Retina (tissue), 1 donor: ENCODE measurements around the gene MFGE8.
A peak's percentile ranks its signal among the peaks of the same experiment; 100 is the strongest.

ENCODE experiments used
- DNase-seq: peaks from one replicate; pipeline ENCODE4 v3.0.0-alpha.2; 2016

Gene MFGE8

DNA sequence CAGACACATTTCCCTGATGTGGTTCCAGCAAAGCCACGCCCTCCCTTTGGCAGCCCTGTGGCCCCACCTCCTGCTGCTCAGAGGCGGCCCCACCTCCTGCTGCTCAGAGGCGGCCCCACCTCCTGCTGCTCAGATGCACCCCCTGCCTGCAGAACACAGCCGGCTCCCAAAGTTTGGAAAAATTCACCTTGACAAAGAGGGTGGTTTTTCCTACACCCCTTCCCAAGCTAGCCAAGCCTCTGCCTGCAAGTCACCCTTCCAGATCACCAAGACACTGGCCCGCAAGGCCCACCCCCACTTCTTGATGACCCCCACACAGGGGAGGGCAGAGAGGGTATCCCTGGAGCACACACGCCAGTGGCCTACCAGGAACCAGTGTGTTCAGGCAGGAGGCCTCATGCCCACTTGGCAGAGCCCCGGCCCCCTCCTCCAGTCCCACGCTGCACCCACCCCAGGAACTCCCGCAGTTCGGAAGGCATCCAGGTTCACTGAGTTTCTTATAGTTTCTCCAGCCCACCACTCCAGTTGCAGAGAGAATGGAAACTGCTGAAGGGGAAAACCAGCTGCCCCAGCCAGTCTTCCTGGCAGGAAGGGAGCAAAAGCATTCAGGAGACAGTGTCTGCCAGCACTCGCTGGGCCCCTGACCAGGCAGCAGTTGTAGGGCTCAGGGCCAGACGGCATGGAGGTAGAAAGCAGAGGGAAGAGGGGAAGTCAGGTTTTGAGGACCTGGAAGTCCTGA lies 15.6 kb downstream of the MFGE8 start:
- peak; percentile 19 for DNase-seq

DNA sequence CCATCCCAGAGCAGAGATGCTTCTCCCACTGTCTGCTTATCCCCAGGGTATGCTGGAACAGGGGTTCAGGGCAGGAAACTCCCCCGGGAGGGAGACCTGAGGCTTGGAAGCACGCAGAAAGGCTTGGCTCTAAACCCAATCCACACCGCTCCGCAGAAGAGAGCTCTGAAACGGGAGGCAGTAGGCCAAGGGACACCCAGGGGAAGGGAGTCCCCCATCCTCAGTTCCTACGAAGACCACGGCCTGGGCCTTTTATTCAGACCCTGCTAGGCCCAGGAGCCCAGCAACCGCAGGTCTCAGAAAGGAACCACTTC lies 16.1 kb downstream of the MFGE8 start:
- no peak for DNase-seq

DNA sequence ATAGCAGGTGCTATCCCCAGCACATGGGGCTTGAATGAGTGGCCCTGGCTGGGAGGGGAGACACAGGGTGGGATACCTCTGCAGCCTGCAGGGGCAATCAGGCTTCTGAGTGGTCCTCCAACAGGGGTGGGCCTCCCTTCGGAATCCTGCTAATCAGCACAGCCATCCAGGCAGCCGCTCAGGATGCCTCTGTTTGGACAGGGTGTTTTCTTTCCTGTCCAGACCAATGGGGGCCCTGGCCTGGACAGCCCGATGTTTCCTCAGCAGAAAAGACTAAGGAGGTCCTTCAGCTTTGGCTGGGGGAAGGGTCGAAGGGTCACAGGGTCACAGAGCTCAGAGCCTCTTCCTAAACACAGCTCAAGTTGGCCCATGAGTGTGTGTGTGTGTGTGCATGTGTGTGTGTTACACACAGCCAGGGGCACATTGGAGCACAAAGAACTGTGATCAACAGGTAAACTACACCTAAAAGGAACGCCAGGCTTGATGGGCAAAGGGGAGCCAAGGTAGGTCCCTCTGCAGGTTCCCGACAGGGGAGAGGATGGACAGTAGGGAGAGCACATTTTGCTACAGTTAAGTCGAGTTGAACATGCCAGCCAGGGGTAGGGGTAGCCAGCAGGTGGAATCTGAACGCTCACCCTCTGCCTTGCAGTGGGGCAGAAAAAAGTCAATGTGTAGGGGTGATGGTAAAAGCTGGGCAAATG lies 16.7 kb downstream of the MFGE8 start:
- DNase-seq = no peak

DNA sequence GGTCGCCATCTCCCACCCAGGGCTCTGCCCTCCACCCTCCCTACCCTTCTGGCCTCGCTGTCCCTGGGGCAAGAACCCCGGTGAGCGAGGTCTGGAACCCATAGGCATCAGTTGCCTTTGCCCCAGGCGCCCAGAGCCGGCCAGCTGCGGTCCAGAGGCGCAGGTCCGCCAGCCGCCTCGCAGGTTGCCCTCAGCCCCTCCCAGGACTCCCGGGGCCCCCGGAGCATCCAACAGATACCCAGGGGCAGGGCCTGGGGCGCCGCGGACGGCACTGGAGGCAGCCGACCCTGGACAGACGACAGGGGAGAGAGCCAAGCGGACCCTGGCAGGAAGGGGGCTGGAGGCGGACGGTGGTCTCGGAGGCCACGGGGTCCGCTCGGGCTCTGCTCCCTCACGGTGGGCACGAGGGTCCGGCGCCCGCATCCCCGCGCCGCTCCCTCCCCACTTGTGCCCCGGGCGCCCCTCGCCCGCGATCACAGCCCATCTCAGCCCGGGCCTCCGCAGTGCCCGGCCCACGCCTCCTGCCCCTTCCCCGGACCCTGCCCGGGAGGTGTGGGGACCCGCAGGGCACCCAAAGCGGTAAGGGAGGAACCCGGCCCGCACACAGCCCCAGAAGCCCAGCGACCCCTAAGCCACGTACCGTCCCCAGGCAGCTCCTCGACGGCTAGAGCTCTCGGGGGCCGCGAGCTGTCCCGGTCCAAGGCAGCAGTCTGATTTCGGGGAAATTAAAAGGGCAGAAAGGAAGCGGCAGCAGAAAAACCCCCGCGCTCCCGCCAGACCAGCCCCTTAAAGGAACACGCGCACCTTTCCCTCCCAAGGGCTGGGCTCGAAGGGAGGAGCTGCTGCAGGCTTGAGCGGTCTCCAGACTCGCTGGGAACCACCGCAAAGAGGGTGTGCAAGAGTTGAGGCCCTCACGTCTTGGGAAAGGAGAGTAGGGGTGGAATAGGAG lies 18.1 kb downstream of the MFGE8 start, which contains the start of gene HAPLN3:
Gene HAPLN3 (minus strand): TSS at position 726 of the 949 bp plus-strand sequence. CDS start 8,246 bp downstream, outside the sequence.
- DNase-seq = peak; percentile 65

DNA sequence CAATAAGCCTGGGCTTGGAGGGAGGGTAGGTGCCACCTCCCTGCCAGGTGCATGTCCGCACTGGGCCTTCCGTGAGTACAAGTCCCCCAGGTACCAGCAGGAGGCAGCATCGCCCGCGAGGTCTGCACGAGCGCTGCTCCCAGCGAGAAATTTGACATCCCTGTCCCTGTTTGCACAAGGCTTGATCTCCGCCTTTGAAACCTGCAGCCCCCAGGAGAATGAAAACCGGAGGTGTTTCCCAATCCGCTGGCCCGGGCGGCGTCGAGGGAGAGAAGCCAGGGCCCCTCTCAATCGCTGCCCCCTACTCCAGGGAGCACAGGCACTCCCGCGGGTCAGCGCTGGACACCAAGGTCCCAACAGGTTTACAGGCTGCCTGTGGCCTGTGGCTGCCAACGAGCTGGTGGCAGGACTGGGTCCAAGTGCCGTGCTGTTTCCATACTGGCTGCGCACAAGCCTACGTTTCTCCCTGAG lies 18.8 kb downstream of the MFGE8 start:
- peak; percentile 69 for DNase-seq

DNA sequence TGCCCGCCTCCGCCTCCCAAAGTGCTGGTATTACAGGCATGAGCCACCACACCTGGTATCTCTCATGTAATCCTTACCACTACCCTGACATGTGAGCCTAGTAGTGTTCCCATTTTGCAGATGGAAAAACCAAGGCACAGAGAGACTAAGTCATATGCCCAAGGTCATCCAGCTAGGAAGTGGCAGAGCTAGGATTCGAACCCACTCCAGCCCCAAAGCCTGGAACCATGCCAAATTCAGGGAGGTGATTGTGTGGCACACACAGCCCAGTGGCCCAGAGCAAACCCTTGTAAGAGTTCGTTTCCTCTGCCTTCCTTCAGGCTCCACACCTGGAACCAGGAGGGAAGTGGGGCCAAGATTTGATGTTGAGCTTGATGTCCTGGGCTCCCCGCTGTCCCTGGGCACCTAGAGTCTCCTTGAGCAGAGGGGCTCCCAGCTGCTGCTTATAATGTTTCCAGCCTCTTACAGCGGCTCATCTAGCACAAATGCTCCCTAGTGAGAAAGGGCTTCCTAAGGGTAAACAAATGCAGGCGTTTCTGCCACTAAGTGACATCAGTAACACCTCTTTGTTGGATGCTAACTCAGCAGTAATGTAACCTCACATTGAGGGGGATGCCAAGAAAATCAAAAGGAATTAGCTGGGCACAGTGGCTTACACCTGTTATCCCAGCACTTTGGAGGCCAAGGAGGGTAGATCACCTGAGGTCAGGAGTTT lies 21.5 kb downstream of the MFGE8 start:
- DNase-seq = no peak

DNA sequence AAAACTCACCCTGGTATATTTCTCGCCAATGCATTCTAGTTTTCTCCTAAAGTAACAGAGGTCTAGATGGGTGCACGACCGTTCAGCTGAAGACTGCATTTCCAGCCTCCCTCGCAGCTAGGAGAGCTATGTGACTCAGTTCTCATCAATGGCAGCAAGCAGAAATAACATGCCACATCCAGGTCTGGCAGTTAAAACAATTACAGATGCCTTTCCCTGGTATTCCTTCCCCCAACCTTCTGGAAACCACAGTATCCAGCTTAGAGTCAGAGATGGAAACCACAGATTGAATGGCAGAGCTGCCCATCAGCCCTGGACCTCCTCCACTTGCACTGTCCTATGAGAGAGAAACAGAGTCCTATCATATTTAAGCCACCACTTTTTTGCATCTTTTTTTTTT lies 22.7 kb downstream of the MFGE8 start:
- no peak for DNase-seq

DNA sequence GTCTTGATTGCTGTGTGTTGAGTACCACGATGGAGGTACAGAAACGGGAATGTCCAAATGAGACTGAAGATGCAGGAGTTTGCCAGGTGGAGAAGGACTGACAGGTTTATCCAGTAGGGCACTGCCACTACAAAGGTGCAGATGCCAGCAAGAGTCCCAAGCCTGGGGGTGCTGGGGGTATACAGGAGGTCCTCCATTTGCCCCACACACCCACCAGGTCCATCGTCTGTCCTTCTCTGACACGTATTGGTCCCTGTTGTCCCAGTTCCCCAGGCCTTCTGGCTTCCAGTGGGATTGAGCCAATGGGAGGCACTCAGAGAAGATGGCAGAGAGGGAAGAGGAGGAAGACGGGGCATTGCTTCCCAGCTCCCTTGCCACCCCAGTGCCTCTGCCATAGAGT lies 24.5 kb downstream of the MFGE8 start:
- DNase-seq = no peak

DNA sequence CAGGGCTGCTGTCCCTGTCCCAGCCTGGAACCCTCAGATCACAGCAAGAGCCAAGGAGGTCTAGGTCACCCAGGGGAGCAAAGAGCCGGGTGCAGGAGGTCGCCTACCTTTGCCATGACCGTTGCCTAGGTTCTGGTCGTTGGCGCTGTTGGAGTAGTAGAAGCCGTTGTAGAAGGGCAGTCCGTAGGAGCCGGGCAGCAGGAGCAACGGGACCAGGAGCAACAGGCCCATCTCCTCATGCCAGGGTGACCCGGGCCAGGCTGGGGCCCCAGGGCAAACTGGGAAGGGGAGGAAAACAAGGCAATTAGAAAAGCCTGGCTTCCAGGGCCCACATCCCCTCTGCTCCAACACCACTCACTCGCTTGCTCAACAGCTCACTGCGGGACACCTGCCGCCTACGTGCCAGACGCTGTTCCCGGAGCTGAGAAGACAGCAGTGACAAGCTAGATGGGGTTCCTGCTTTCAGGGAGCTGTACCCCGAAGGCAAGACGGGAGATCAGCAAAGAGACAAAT lies 26.1 kb downstream of the MFGE8 start:
- no peak for DNase-seq

DNA sequence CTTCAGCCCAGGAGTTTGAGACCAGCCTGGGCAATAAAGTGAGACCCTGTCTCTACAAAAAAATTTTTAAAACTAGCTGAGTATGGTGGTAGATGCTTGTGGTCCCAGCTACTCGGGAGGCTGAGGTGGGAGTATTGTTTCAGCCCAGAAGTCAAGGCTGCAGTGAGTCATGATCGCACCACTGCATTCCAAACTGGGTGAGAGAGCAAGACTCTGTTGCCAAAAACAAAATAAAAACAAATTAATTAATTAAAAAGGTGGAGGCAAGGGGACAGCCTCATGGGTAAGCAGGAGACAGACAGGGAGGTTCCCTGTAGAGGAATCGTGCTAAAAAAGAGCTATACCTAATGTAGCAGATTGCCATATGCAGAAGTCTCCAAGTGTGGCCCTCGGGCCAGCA lies 30.4 kb downstream of the MFGE8 start:
- DNase-seq = no peak

DNA sequence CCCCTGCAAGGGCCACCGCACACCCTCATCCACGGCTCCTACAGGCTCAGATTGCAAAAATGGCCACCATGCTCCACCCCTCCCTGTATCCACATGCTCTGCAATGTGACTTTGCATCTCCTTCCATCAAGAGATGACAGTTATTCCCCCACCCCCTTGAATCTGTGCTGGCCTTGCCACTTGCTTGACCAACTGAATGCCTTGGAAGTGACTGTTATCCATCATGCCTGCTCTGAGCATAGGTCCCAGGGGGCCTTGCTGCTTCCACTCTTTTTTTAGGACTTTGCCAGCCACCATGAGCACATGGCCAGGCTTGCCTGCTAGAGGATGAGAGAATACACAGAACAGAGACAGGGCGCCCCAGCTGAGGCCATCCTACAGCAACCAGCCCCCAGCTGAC lies 31.4 kb downstream of the MFGE8 start:
- DNase-seq = no peak

DNA sequence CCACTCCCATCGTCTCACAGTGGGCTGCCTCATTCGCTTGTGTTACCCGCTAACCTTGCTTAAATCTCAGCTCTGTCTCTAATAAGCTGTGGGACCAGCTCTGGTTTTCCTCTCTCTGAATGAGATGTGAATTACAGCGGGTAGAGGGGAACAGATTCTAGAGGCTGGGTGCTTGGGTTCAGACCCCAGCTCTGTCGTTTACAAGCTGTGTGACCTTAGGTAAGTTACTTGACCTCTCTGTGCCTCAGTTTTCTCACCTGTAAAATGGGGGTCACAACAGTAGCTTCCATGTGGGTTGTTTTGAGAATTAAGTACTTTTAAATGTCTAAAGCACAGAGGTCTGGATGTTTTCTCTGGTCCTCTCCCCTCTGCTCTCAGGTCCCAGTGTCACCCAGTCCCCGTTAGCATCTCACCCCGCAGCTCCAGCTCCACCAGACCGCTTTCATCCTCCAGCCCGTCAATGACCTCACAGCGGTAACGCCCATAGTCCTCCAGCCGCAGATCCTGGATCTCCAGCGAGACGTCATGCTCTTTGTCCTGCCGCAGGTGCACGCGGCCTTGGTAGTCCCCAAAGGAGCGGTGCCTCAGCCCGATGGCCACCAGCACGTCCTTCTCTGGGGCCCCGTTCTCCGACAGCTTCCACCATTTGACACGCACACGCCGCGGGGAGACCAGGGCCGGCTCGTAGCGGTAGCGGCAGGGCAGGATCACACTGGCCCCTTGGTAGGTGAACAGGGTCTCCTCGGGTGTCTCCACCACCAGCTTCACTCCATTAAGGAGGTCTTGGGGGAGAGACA lies 32.0 kb downstream of the MFGE8 start:
- no peak for DNase-seq

DNA sequence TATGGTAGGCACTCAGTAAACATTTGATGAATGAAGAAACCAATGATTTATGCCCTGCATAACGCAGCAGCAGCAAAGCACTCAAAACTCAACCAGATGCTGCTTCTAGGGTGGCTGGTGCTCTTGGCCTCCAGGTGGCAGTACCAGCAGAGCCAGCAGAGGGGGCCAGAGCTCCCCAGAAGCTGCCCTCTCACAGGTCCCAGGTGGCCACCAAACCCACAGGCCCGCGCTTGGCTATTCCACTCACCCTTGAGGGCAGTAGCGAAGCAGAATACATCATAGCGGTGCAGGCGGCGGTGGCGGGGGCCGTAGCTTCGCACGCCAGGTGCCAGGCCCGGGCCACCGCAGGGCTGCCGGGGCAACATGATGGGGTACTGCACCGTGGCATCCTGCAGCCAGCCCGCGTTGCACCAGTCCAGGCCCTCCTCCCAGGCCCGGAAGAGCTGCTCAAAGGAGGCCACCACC lies 34.4 kb downstream of the MFGE8 start:
- peak; percentile 28 for DNase-seq

DNA sequence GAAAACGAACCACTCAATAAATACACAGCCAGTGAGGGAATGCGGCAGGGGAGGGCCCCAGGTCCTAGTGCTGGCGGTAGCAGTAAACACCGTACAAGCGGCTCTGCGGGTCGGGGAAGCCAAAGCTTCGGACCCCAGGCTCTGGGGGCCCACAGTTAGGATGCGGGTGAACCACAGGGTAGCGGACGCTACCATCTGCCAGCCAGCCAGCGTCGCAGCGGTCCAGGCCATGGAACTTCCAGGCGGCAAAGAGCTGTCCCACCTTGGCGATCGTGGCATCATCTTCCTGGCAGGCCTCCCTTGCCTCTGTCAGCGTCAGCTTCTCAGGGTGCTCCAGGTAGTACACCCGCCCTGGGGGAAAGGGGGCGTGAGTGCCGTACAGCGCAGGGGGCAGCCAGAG lies 35.3 kb downstream of the MFGE8 start:
- DNase-seq = no peak

DNA sequence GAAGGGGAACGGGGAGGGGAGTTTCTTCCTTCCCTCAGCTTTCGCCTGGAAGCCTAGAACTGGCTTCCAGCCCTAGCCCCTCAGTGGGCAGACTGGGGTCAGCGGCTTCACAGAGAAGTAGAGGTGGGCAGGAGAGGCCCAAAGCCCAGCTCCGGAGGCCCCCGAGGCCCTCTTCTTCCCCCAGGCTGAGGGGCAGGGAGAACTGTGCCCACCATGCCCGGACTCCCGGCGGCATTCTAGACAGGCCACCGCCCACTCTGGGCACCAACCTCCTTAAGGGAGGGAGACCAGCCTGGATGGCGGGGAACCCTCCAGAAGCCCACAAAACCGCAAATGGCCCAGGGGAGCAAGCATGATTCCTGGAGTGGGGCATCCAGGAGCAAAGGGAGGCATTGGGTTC lies 35.8 kb downstream of the MFGE8 start:
- DNase-seq = no peak

DNA sequence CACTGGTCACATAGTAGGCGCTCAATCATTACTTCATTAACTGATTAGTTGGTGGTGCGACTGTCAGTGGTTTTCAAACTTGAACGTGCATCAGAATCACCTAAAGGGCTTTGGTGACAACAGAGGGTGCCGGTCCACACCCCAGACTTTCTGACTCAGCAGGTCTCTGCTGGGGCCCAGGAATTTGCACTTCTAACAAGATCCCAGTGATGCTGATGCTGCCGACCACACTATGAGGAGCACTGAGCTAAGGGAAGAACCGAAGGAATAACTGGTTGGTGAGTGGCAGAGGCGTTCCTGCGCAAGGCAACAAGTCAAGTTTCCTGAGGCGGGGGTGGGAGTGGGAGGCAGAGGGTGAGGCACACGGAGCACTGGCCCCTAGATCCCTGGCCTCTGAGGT lies 36.6 kb downstream of the MFGE8 start:
- no peak for DNase-seq

DNA sequence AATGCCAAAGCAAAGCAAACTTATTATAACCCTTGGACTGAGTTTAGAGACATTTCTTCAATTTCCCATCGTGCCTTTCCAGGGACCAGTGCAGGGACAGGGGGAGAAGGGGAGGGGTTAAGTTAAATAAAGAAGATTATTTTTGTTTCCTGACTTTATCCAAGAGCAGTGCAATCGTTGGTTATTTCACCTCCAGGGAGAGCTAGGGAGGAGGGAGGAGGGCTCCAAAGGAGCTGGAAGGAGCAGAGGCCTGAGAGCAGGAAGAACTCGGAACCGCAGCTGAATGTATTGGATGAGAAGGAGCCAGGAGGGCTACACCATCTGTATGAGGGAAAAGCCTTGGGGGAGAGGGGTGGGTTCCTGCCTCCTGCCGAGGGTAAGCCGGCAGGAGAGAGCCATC lies 38.5 kb downstream of the MFGE8 start:
- DNase-seq = no peak

DNA sequence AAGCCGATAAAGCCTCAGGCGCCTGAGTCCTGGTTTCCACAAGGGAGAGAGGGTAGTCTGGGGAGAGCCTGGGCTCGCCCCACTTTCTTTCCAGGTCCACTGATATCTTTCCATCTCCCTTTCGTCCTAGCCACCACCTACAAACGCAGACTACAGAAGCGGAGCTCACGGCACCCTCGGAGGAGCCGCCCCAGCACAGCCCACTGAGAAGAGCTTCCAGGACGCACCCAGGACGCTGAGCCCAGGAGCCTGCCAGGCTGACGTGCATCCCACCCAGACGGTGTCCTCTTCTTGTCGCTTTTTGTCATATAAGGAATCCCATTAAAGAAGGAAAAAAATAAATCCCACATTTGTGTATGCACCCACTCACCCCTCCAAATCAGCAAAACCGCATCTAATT lies 38.9 kb downstream of the MFGE8 start:
- DNase-seq = no peak

DNA sequence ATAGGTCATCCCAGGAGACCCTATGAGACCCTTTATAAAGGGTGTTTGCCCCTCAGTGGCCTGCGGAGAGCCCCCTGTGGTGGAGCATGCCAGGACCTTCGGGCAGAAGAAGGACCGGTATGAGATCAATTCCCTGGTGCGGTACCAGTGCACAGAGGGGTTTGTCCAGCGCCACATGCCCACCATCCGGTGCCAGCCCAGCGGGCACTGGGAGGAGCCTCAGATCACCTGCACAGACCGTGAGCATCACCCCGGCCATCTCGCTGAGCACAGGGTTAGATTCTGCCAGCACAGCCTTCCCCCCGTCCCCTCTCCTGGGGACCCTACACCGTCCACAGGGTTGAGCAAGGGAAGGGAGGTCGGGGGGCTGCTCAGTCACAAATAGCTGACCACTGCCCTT lies 39.4 kb downstream of the MFGE8 start:
- no peak for DNase-seq

DNA sequence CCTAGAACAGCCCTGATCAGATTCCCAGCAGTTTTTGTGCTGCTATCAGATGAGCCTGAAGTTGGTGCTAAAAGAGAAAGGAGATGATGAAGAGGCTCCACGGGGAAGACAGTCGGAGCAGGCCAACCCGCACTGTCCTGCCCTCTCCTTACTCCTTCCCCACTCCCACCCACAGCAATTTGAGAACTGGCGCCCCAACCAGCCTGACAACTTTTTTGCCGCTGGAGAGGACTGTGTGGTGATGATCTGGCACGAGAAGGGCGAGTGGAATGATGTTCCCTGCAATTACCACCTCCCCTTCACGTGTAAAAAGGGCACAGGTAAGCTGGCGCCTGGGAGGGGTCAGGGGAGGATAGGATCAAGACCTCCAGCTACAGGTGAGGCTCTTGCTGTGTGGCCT lies 40.5 kb downstream of the MFGE8 start:
- no peak for DNase-seq

DNA sequence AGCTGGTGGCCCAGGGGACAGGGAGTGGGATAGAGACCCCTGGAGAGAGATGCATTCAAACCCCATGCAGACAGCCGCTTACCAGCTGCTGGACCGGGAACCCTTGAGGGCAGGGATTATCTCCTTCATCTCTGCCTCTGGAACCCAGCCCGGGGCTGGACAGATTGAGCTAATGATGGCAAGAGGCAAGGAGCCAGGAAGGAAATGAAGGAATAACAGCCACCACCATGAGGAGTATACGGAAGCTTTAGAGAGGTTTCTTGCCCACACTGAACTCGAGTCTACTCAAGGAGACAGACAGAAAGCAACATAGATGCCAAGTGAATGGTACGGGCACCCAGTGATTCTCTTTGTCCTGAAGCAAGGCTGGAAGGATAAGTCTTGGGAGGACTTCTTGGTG lies 41.1 kb downstream of the MFGE8 start:
- no peak for DNase-seq

DNA sequence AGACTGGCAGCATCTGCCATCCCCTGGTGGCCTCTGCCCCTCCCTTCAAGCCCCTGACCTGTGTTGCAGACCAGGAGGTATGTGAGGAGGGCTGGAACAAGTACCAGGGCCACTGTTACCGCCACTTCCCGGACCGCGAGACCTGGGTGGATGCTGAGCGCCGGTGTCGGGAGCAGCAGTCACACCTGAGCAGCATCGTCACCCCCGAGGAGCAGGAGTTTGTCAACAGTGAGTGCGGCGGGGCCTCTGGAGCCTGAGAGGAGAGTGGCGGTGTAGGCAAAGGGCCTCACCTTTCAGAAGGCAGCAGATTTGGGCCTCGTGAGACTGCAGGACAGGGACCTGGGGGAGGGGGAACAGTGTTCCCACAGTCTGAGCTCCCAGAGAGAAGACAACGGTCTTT lies 41.9 kb downstream of the MFGE8 start:
- no peak for DNase-seq
